Fibroblast of upper back skin (primary cell): ENCODE data around the gene SLC9A9.
"Not testable (repeated sequence)": the region's sequence is repeated elsewhere in the genome, so short reads cannot be mapped to it uniquely, and the experiment has no call there.

Source experiments
- DNase-seq: peaks from one replicate; pipeline ENCODE4 v3.0.0-alpha.2; 2013

SLC9A9 gene

GRCh38 chr3:143306407-143306806, 541.9 kb downstream of the SLC9A9 start:
- DNase-seq, result no peak

- peak; percentile 43 for DNase-seq
Measured at GRCh38 chr3:143302638-143303171, 545.6 kb downstream of the SLC9A9 start.

GRCh38 chr3:143301031-143301901, 547.0 kb downstream of the SLC9A9 start:
- no peak for DNase-seq

- no peak for DNase-seq
Measured at GRCh38 chr3:143298886-143299535, 549.3 kb downstream of the SLC9A9 start.

GRCh38 chr3:143298380-143298779, 549.9 kb downstream of the SLC9A9 start:
- DNase-seq, result no peak

- DNase-seq, result no peak
Measured at GRCh38 chr3:143295201-143296080, 552.8 kb downstream of the SLC9A9 start.

GRCh38 chr3:143294188-143294587, 554.1 kb downstream of the SLC9A9 start:
- DNase-seq, result no peak

GRCh38 chr3:143291836-143292447, 556.3 kb downstream of the SLC9A9 start:
- DNase-seq, result no peak

- no peak for DNase-seq
Measured at GRCh38 chr3:143288944-143289343, 559.3 kb downstream of the SLC9A9 start.

- DNase-seq, result no peak
Measured at GRCh38 chr3:143287403-143287802, 560.9 kb downstream of the SLC9A9 start.

GRCh38 chr3:143286392-143287010, 561.8 kb downstream of the SLC9A9 start:
- no peak for DNase-seq

- no peak for DNase-seq
Measured at GRCh38 chr3:143283432-143284128, 564.7 kb downstream of the SLC9A9 start.

GRCh38 chr3:143280984-143281383, 567.3 kb downstream of the SLC9A9 start:
- no peak for DNase-seq

GRCh38 chr3:143279567-143279966, 568.7 kb downstream of the SLC9A9 start:
- DNase-seq, result not testable (repeated sequence)

GRCh38 chr3:143278721-143279120, 569.5 kb downstream of the SLC9A9 start:
- no peak for DNase-seq

GRCh38 chr3:143277531-143277930, 570.7 kb downstream of the SLC9A9 start:
- DNase-seq, result no peak

- DNase-seq, result peak; percentile 16
Measured at GRCh38 chr3:143276592-143276991, 571.7 kb downstream of the SLC9A9 start.

- no peak for DNase-seq
Measured at GRCh38 chr3:143273975-143274690, 574.1 kb downstream of the SLC9A9 start.

- DNase-seq, result no peak
Measured at GRCh38 chr3:143271136-143271535, 577.1 kb downstream of the SLC9A9 start.

GRCh38 chr3:143269741-143270140, 578.5 kb downstream of the SLC9A9 start:
- DNase-seq, result no peak

- peak; percentile 62 for DNase-seq
Measured at GRCh38 chr3:143267989-143268388, 580.3 kb downstream of the SLC9A9 start.
